Epithelial cell of proximal tubule (primary cell): ENCODE measurements around the gene CD74. TPM values are rescaled to one million over a fixed set of nuclear protein-coding genes. Genes with fewer than 3 reads are reported as not detected.
"Not testable (repeated sequence)": the region's sequence is repeated elsewhere in the genome, so short reads cannot be mapped to it uniquely, and the experiment has no call there.

Source experiments
- DNase-seq: peaks from one replicate; pipeline ENCODE4 v3.0.0-alpha.2; 2011; ENCODE audit warnings: low read depth
- H3K4me3 ChIP-seq: 2 replicates; pipeline ENCODE4 v1.5.1; 2011; ENCODE audit warnings: low read depth, mild to moderate bottlenecking, low read length
- total RNA-seq: library from RNA; depleted of rRNA; stranded (reverse); fragments of >200 nt; gene quantifications from 2 replicates; pipeline ENCODE4 v1.2.3, GENCODE V29; 2015
- TF ChIP-seq, protein P1 (sequence below): conservative IDR thresholded peaks from 2 replicates; pipeline ENCODE4 v1.5.1; 2012; ENCODE audit warnings: low read depth, mild to moderate bottlenecking, low read length

CD74 gene
- total RNA-seq, 1 donor from 2014 or later = 54.4 TPM

DNA sequence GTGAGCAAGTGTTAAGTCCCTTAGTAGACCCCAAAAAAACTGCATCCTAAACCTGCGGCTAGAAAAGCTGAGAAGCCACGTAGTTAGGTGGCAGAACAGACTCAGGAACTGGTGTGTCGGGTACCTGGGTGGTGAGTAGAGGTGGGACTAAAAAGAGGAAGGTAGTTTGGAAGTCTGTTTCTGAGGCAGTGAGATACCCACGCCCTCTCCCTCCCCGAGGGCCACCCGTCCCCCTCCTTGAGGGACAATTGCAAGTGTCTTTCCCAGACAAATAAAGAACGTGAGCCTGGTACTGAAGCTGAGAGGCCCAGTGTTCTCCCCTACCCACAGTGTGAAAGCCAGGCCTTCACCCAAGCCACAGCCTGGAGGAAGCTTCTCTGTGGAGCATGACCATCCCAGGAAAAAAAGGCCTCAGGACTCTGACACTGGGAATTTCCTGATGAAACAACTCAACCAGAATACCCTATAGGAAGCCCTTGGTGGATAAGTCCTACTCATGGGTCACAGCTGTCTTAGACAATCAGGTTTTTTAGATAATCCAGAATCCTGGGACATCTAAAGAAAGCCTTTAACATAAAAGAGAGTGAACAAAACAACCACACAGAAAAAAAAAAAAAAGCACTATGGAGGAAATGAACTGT lies 7.0 kb upstream of the CD74 start:
- TF ChIP-seq, protein P1, sequence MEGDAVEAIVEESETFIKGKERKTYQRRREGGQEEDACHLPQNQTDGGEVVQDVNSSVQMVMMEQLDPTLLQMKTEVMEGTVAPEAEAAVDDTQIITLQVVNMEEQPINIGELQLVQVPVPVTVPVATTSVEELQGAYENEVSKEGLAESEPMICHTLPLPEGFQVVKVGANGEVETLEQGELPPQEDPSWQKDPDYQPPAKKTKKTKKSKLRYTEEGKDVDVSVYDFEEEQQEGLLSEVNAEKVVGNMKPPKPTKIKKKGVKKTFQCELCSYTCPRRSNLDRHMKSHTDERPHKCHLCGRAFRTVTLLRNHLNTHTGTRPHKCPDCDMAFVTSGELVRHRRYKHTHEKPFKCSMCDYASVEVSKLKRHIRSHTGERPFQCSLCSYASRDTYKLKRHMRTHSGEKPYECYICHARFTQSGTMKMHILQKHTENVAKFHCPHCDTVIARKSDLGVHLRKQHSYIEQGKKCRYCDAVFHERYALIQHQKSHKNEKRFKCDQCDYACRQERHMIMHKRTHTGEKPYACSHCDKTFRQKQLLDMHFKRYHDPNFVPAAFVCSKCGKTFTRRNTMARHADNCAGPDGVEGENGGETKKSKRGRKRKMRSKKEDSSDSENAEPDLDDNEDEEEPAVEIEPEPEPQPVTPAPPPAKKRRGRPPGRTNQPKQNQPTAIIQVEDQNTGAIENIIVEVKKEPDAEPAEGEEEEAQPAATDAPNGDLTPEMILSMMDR = no peak
- no peak overlapping the region for H3K4me3 ChIP-seq
- DNase-seq = no peak

DNA sequence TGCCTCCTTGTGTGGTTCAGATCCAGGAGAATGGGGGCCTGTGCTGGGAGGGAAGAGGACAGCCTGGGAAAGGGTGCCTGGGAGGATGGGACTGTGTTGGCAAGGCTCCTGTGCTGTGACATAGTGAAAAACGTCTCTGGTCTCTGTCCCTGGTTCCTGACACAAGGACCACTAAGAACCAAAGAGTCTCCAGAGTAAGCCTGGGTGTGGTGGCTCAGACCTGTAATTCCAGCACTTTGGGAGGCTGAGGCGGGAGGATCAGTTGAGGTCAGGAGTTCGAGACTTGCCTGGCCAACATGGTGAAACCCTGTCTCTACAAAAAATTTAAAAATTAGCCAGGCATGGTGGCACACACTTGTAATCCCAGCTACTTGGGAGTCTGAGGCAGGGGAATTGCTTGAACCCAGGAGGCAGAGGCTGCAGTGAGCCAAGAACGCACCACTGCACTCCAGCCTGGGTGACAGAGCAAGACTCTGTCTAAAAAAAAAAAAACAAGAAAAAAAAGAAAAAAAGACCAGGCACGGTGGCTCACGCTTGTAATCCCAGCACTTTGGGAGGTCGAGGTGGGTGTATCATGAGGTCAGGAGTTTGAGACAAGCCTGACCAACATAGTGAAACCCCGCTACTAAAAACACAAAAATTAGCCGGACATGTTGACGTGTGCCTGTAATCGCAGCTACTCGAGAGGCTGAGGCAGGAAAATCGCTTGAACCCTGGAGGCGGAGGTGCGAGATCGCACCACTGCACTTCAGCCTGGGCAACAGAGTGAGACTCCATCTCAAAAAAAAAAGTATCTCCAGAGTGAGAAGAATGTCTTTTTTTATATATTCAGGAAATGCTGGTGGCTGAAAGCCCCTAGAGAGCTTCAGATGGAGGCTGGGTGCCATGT lies 1.4 kb upstream of the CD74 start:
- DNase-seq, H3K4me3 ChIP-seq: not testable (repeated sequence)

DNA sequence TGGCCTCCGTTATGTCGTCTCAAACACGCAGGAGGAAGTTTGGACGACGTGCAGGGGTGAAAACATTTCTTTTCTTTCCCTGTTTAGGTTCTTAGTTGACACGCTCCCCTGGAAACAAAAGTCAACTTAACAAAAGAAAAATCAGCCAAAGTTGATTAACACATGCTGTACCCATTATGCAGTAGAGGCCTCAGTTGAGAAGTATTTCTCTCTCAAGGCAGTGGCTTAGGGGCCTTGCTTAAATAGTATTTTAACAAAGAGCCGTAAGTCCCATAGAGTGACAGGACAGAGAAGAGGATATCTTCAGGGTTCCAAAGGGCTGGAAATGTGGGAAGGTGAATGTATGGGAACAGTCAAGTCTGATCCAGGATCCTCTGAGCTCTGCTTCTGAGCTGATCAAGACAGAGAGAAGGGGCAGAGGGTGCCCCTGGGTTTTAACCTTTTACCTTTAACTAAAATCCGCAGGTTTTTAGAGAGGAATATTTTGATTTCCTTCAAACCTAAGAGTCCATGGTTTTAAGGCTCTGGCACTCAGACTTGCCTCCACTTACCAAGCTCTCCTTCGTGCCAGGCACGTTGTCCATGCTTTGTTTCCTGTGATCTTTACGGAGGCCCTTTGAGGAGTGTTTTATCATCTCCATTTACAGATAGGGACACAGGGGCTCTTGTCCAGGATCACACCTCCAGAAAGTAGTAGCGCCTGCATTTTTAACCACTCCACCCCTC lies 629 bp upstream of the CD74 start:
- peak overlapping the region; percentile 67 for H3K4me3 ChIP-seq

DNA sequence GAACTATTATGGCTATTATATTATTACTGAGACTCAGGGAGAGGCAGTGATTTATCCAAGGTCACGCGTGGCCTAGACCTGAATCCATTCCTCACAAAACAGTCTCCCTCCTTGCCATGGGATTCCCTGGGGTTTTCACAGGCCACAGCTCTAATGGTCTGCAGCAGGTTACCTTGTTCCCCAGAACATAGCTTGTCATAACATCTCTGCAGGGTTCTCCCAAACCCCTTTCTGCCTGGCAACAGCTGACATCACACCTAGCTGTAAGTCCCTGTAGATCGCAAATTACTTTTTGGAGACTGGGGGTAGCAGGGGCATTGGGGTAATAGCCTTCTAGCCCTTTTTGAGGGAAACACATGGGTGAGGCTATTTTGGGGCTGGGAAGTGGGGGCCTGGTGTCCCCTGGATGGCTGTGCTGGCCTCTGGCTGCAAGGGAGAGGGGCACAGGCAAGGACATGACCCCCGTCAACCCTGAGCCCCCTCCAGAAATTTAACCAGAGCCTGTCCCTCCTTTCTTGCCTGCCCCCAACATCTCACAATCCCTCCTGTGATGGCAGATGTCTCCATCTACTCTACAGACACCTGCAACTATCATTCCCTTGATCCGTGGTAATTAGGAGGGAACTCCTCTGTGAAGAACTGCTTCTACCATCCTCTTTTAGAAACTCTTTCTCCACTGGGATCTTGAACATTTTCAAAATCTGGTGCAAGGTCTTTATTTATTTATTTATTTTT lies 1.3 kb downstream of the CD74 start:
- DNase-seq = no peak
- TF ChIP-seq, protein P1 = no peak

More for the DNA sequence above, 629 bp upstream of the CD74 start:
- DNase-seq = no peak
- TF ChIP-seq, protein P1 = no peak

DNA sequence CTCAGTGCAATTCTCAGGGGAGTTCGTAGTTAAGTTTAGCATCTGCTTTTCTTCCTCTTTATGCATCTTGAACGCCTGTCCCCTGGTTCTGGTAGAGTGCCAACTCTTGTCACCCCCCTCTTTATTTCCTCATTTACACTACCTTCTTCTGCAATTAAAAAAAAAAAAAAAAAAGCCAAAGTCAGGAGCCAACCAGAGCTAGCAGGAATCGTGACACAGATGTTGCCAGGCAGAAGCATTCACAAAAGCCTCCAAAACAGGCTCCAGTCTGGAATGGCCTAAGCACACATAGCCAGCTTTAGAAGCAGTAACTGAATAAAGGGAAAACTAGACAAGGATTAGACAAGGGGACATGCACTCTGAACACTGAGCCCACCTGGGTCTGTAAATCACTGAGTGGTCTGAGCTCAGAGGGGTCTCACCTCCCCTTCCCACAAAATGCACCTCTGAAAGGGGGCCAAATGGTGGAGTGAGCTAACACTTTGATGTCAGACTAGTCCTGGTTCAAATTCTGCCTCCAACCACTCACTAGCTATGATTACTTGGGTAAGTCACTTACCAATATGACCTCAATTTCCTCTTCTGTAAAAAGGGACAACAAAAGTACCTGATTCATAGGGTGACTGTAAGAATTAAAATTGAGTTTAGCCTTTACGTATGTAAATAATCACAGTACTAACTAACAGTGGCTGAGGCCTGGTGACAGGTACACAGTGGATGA lies 2.0 kb downstream of the CD74 start:
- TF ChIP-seq, protein P1 = no peak
- no peak overlapping the region for H3K4me3 ChIP-seq
- no peak for DNase-seq

More for the DNA sequence above, 1.3 kb downstream of the CD74 start:
- H3K4me3 ChIP-seq = peak overlapping the region; percentile 67

DNA sequence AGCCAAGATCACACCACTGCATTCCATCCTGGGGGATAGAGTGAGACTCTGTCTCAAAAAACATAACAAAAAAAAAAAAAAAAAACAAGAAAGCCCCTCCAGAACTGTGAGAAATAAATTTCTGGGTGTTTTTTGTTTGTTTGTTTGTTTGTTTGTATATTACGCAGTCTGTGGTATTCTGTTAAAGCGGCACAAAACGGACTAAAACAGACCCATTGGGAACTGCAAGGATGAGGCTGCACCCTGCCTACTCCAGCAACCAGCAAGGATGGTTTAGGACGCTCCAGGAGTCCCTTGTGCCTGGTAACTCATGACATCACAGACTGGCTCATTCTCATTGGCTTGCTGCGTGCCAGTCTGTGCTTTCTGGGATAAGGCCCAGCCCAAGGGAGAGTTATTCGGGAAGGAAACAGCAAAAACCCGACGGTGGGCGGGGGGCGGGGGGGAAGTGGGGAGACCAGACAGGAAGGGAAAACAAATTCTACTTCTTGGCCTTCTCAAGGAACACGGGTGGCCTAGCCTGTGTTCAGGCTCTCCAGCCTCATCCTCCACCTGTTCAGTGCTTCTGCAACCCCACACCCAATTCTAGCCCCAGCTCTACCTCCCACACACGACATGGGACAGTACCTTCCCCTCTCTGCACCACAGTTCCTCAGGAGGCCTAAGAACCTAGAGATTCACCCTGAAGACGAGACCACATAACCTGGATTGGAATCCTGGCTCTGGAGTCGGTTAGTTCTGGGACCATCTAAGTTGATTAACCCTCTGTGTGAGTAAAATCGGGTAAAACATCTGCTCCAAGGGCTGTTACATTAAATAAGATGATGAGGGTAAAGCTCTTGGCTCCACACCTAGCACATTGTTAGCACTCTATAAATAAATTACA lies 2.8 kb downstream of the CD74 start:
- TF ChIP-seq, protein P1 = no peak
- DNase-seq = peak; percentile 44
- peak overlapping the region; percentile 19 for H3K4me3 ChIP-seq
